Stimulated activated CD4-positive, alpha-beta T cell treated with anti-CD3 and anti-CD28 coated beads, Interleukin-15, amount 100 ng/mL, for 24 hours (primary cell): ENCODE results near the gene FREY1.
A peak's percentile ranks its signal among the peaks of the same experiment; 100 is the strongest.
"Not testable (repeated sequence)": the region's sequence is repeated elsewhere in the genome, so short reads cannot be mapped to it uniquely, and the experiment has no call there.

Source experiments
- DNase-seq: peaks from one replicate; pipeline ENCODE4 v3.0.0-alpha.2; 2020

FREY1 gene

GRCh38 chr11:45913514-45913913 is 6.4 kb upstream of the FREY1 start:
- DNase-seq = no peak

- DNase-seq = no peak
Observed at GRCh38 chr11:45910623-45911022, 3.6 kb upstream of the FREY1 start.

- no peak for DNase-seq
Observed at GRCh38 chr11:45909594-45910475, 2.8 kb upstream of the FREY1 start.

- no peak for DNase-seq
Observed at GRCh38 chr11:45907911-45908370, 870 bp upstream of the FREY1 start.

- DNase-seq = no peak
Observed at GRCh38 chr11:45906096-45906682, 882 bp downstream of the FREY1 start.

- DNase-seq = not testable (repeated sequence)
Observed at GRCh38 chr11:45905576-45905975, 1.5 kb downstream of the FREY1 start.

GRCh38 chr11:45905095-45905494 is 2.0 kb downstream of the FREY1 start:
- no peak for DNase-seq

GRCh38 chr11:45904309-45904915 is 2.7 kb downstream of the FREY1 start:
- no peak for DNase-seq

GRCh38 chr11:45902452-45903380 is 4.4 kb downstream of the FREY1 start:
- no peak for DNase-seq

GRCh38 chr11:45901626-45902025 is 5.4 kb downstream of the FREY1 start:
- no peak for DNase-seq

GRCh38 chr11:45900916-45901617 is 6.0 kb downstream of the FREY1 start:
- DNase-seq = no peak

- not testable (repeated sequence) for DNase-seq
Observed at GRCh38 chr11:45900175-45900800, 6.8 kb downstream of the FREY1 start.

GRCh38 chr11:45899448-45900174 is 7.5 kb downstream of the FREY1 start:
- peak; percentile 76 for DNase-seq

- DNase-seq = no peak
Observed at GRCh38 chr11:45899086-45899447, 8.0 kb downstream of the FREY1 start.

GRCh38 chr11:45897556-45897955 is 9.5 kb downstream of the FREY1 start:
- no peak for DNase-seq

- no peak for DNase-seq
Observed at GRCh38 chr11:45896422-45896984, 10.6 kb downstream of the FREY1 start.

- no peak for DNase-seq
Observed at GRCh38 chr11:45895553-45896259, 11.4 kb downstream of the FREY1 start.

- no peak for DNase-seq
Observed at GRCh38 chr11:45894555-45895247, 12.4 kb downstream of the FREY1 start.

GRCh38 chr11:45892856-45893255 is 14.2 kb downstream of the FREY1 start:
- DNase-seq = no peak
